Suprapubic skin (tissue), 4 donors: ENCODE measurements around the gene APLF. TPM values are rescaled to one million over a fixed set of nuclear protein-coding genes. Genes with fewer than 3 reads are reported as not detected.
A peak's percentile ranks its signal among the peaks of the same experiment; 100 is the strongest.

Experiments
- DNase-seq, 2 donors: peaks; one replicate each; pipeline ENCODE4 v3.0.0-alpha.2; 2019; ENCODE audit warnings: low spot score in 2 of 2
- H3K27ac ChIP-seq: fragments of 200-600 bp; sonication (generic); one replicate; pipeline ENCODE4 v1.5.1; 2019
- H3K27me3 ChIP-seq: fragments of 200-600 bp; sonication (generic); one replicate; pipeline ENCODE4 v1.5.1; 2019
- H3K36me3 ChIP-seq: fragments of 200-600 bp; sonication (generic); one replicate; pipeline ENCODE4 v1.5.1; 2019
- H3K4me1 ChIP-seq: fragments of 200-600 bp; sonication (generic); one replicate; pipeline ENCODE4 v1.5.1; 2019
- H3K4me3 ChIP-seq: fragments of 200-600 bp; sonication (generic); one replicate; pipeline ENCODE4 v1.5.1; 2019; ENCODE audit warnings: mild to moderate bottlenecking
- H3K9me3 ChIP-seq: fragments of 200-600 bp; sonication (generic); one replicate; pipeline ENCODE4 v1.5.1; 2019
- EP300 ChIP-seq: sonication (generic); formaldehyde crosslinking; IDR thresholded peaks from one replicate; pipeline ENCODE4 v1.6.1; 2017; ENCODE audit warnings: antibody characterized with exemption
- POLR2A ChIP-seq, 2 donors: fragments of 450-650 bp; IDR thresholded peaks; one replicate each; pipeline ENCODE4 v1.6.1; 2017; ENCODE audit warnings: antibody characterized with exemption in 2 of 2, mild to moderate bottlenecking in 2 of 2, moderate library complexity in 2 of 2
- POLR2AphosphoS5 ChIP-seq, 3 donors: sonication (generic); formaldehyde crosslinking; IDR thresholded peaks; one replicate each; pipeline ENCODE4 v1.6.1; 2017; ENCODE audit warnings: antibody characterized with exemption in 3 of 3
- WGBS: methylation state at CpG from one replicate; pipeline ENCODE4 v1.1.5; 2018; 5-methylcytosine and 5-hydroxymethylcytosine counted together
- total RNA-seq, 4 donors: library from RNA; depleted of rRNA; stranded (reverse); fragments of >200 nt; gene quantifications; one replicate each; pipeline ENCODE4 v1.1.0, GENCODE V29; 2016
- TF ChIP-seq, protein P1 (sequence below), 2 donors: fragments of 200-600 bp in 1 of 2; fragments of 450-650 bp in 1 of 2; sonication (generic) in 1 of 2; IDR thresholded peaks; one replicate each; pipeline ENCODE4 v1.5.1; 2016 to 2019; ENCODE audit warnings: antibody characterized with exemption in 2 of 2, mild to moderate bottlenecking in 1 of 2, moderate library complexity in 1 of 2

Gene APLF
- total RNA-seq, 4 donors from 2014 or later = 8.8 to 10.5 (median 9.9) TPM

DNA sequence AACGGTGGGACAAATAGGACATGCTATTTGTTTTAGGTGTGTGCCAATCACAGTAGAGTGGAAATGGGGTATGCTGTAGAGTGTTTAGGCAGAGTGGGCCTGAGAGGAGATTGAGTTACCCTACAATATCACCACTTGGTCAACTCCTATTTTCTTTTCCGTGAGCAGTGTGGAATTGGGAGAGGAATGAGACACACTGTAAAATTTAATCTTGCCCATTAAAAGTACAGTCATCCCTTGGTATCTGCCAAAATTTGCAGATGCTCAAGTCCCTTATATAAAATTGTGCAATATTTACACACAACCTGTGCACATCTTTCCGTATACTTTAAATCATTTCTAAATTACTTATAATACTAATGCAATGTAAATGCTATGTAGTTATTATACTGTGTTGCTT, 12.7 kb upstream of the APLF start:
- no peaks in the 10 kb centered on the region for H3K27me3 ChIP-seq
- WGBS = 87% methylated on average over 3 of the region's 3 CpGs
- TF ChIP-seq POLR2AphosphoS5 (IDR thresholded peaks at IDR 0.05) (no peak), EP300 (no peak), POLR2A (IDR thresholded peaks at IDR 0.05) (no peak)
- TF ChIP-seq, protein P1, sequence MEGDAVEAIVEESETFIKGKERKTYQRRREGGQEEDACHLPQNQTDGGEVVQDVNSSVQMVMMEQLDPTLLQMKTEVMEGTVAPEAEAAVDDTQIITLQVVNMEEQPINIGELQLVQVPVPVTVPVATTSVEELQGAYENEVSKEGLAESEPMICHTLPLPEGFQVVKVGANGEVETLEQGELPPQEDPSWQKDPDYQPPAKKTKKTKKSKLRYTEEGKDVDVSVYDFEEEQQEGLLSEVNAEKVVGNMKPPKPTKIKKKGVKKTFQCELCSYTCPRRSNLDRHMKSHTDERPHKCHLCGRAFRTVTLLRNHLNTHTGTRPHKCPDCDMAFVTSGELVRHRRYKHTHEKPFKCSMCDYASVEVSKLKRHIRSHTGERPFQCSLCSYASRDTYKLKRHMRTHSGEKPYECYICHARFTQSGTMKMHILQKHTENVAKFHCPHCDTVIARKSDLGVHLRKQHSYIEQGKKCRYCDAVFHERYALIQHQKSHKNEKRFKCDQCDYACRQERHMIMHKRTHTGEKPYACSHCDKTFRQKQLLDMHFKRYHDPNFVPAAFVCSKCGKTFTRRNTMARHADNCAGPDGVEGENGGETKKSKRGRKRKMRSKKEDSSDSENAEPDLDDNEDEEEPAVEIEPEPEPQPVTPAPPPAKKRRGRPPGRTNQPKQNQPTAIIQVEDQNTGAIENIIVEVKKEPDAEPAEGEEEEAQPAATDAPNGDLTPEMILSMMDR (IDR thresholded peaks at IDR 0.05) = no peak
- no peaks in the 10 kb centered on the region for H3K9me3 ChIP-seq
- H3K36me3 ChIP-seq = no peaks in the 10 kb centered on the region
- H3K27ac ChIP-seq = no peak overlapping the region
- DNase-seq = no peak
- no peak overlapping the region for H3K4me3 ChIP-seq
- H3K4me1 ChIP-seq = no peaks in the 10 kb centered on the region

DNA sequence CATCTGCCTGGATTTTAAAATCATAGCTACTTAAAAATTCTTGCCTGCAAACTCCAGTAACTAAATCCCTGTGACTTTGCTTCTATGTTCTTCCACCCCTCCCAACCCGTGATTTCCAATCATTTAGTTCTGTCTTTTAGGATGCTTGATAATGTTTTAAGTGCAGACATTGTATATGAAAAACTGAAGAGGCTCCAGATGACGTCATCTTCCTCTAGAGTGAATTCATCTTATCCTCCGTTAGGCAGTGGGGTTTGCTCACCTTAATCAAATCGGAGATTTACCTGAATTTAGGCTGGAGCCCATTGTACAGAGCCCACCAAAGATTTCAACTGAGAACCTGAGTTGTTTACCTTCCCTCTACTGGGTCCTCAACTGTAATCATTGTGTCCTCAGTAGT, 11.2 kb upstream of the APLF start:
- H3K27ac ChIP-seq = no peak overlapping the region
- no peaks in the 10 kb centered on the region for H3K36me3 ChIP-seq
- H3K4me3 ChIP-seq = no peak overlapping the region
- no peaks in the 10 kb centered on the region for H3K4me1 ChIP-seq
- no peak for DNase-seq
- TF ChIP-seq, protein P1 (IDR thresholded peaks at IDR 0.05) = no peak
- TF ChIP-seq POLR2AphosphoS5 (IDR thresholded peaks at IDR 0.05) (no peak), EP300 (no peak), POLR2A (IDR thresholded peaks at IDR 0.05) (no peak)
- H3K9me3 ChIP-seq = no peaks in the 10 kb centered on the region
- 93% methylated on average over 4 of the region's 4 CpGs for WGBS
- no peaks in the 10 kb centered on the region for H3K27me3 ChIP-seq

DNA sequence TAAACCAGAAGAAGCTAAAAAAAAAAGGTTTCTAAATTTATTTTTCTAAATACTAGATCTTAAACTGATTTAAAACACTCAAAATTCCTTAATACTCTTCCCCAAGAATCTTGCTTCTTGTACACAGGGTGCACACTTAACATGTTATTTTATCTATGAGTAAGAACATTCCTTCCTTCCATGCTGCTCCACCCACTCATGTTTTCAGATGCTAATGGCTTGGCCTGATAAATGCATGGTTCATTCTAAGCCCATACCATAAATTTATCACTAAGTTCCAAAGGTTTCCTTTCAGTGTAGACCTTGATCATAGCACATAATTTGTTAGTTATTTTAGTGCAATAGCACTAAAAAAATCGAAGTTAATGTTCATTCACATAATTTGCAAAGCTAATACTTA, 8.4 kb upstream of the APLF start:
- Histone ChIP-seq H3K27me3 (no peaks in the 10 kb centered on the region), H3K36me3 (no peaks in the 10 kb centered on the region), H3K4me3 (no peak overlapping the region), H3K27ac (no peak overlapping the region), H3K4me1 (peaks cover 10% of the 10 kb centered on the region), H3K9me3 (no peaks in the 10 kb centered on the region)
- TF ChIP-seq POLR2A (IDR thresholded peaks at IDR 0.05) = no peak
- no peak for TF ChIP-seq EP300
- TF ChIP-seq, protein P1 (IDR thresholded peaks at IDR 0.05) = no peak
- TF ChIP-seq POLR2AphosphoS5 (IDR thresholded peaks at IDR 0.05) = no peak
- DNase-seq = no peak
- 56% methylated on average over 1 of the region's 1 CpG for WGBS

DNA sequence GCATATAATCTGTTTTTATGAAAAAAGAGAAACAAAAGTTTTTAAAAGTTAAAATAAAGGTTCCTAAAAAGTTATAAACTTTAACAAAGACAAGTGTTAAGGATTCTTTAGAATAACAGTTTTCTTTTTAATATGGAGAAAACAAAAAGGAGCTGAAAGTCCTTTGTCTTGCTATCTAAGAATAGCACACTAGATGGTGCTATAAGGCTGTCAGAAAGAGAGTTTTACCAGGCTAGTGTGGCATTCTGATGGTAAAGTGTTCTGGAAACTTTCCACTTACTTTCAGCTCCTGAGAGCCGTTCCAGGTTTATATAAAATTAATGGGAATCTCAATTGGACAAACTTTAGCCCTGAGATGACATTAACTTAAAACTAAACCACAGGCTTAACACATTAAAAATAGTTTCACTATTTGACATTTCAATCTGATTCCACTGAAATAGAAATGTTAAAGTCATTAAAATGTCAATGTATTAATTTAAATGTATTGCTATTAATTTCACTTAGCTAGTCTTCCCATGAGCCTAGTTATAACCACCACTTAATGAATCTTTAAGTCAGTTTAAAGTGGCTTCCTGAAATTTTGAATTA, 4.0 kb upstream of the APLF start:
- H3K27me3 ChIP-seq = no peaks in the 10 kb centered on the region
- no peak overlapping the region for H3K27ac ChIP-seq
- DNase-seq = no peak
- H3K36me3 ChIP-seq = no peaks in the 10 kb centered on the region
- H3K4me1 ChIP-seq = peaks cover 42% of the 10 kb centered on the region
- no peaks in the 10 kb centered on the region for H3K9me3 ChIP-seq
- 4% methylated on average over 1 of the region's 1 CpG for WGBS
- H3K4me3 ChIP-seq = no peak overlapping the region
- TF ChIP-seq, protein P1 (IDR thresholded peaks at IDR 0.05) = peak; percentile 60 to 83
- TF ChIP-seq EP300 = no peak

DNA sequence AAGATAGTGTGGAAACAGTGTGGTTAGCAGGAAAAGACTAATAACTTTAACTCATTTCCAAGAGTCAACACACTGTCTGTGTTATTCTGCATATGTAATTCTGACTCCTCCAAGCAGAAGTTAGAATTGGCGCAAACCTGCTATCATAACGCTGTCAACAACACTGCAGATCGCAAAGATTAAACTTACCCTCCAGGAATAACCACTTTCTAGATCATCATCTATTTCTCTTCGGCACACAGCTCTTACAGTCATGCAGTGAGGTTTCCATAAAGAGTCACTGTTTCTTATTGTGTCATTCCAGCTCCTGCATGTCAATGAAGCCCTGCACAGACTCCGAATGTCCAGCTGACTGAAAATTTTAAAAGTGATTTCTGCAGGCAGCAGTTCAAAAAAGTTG, 2.7 kb upstream of the APLF start:
- no peak overlapping the region for H3K4me3 ChIP-seq
- H3K4me1 ChIP-seq = peaks cover 54% of the 10 kb centered on the region
- TF ChIP-seq, protein P1 (IDR thresholded peaks at IDR 0.05) = no peak
- no peak for TF ChIP-seq POLR2AphosphoS5 (IDR thresholded peaks at IDR 0.05)
- TF ChIP-seq EP300 = no peak
- no peak for TF ChIP-seq POLR2A (IDR thresholded peaks at IDR 0.05)
- 63% methylated on average over 5 of the region's 5 CpGs for WGBS
- no peak overlapping the region for H3K27ac ChIP-seq
- no peaks in the 10 kb centered on the region for H3K27me3 ChIP-seq
- H3K36me3 ChIP-seq = no peaks in the 10 kb centered on the region
- no peaks in the 10 kb centered on the region for H3K9me3 ChIP-seq
- no peak for DNase-seq
